ENCODE results near the gene TMEM161A.

TMEM161A gene

DNA sequence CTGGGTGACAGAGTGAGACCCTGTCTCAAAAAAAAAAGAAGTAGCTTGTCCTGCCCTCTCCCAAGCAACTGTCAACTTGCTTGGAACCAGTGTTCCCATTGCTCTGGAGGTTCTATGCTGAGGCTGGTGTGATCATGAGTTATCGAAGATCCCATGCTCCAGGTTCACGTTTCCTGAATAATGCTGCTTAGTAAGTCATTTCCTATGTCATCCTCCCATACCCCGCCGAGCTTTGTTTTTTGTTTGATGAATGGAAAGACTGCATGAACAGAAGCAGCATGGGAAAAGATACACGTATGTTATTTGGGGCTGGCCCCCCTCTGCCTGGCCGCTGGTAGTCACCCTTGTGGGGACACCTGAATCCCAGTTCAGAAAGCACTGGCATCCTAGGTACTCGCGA lies 63.2 kb downstream of the TMEM161A start:
- no peak overlapping the region for H3K4me3 ChIP-seq (ENCODE audit: low read depth, low read length)
- TF ChIP-seq, protein P1, sequence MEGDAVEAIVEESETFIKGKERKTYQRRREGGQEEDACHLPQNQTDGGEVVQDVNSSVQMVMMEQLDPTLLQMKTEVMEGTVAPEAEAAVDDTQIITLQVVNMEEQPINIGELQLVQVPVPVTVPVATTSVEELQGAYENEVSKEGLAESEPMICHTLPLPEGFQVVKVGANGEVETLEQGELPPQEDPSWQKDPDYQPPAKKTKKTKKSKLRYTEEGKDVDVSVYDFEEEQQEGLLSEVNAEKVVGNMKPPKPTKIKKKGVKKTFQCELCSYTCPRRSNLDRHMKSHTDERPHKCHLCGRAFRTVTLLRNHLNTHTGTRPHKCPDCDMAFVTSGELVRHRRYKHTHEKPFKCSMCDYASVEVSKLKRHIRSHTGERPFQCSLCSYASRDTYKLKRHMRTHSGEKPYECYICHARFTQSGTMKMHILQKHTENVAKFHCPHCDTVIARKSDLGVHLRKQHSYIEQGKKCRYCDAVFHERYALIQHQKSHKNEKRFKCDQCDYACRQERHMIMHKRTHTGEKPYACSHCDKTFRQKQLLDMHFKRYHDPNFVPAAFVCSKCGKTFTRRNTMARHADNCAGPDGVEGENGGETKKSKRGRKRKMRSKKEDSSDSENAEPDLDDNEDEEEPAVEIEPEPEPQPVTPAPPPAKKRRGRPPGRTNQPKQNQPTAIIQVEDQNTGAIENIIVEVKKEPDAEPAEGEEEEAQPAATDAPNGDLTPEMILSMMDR (conservative IDR thresholded peaks at IDR 0.05; ENCODE audit: low read depth, low read length): no peak
- no peak for DNase-seq (ENCODE audit: low read depth)

DNA sequence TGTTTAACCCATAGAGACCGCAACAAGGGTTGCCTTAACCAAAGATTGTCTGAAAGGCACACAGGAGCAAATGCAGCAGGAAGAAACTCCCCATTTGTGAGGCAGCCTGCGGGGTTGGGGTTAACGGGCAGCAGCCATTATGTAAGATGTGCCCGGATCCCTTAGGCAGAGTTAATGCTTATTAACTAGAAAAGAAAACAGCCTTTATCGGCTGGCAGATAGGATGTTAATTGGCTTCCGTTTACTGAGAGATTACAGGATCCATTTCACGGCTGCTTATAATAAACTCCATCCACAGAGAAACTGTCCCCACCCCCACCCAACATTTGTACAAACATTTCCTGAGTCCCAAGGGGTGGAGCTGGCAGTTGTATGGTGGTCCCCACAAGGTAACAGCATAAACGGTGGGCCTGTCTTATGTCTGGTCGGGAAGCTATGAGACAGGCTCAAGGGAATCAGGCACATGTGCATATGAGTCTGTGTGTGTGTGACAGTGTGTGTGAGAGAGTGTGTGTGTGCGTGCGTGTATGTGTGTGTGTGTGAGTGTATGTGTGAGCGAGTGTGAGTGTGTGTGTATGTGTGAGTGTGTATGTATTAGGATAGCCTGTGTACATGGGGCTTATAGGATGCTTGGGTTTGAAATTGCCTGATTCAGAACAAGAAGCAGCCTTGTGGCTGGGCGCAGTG lies 63.9 kb downstream of the TMEM161A start:
- TF ChIP-seq, protein P1 (conservative IDR thresholded peaks at IDR 0.05; ENCODE audit: low read depth, low read length): no peak
- no peak overlapping the region for H3K4me3 ChIP-seq (ENCODE audit: low read depth, low read length)
- DNase-seq (ENCODE audit: low read depth): no peak

DNA sequence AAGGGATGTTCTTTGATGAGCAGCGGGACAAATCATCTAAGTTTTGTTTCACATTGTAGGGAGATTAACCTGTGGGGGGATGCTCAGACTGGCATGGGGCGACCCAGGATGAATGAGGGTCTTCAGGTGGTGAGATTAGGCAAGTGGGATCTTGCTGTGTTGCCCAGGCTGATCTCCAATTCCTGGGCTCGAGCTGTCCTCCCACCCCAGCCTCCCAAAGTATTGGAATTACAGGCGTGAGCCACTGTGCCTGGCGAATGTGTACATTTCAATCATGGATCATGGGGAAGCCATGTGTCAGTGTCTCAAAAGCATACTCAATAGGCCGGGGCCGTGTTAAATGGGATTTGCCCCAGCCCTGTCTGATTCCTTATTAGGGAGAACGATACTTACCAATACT lies 66.4 kb downstream of the TMEM161A start:
- TF ChIP-seq, protein P1 (conservative IDR thresholded peaks at IDR 0.05; ENCODE audit: low read depth, low read length): no peak
- H3K4me3 ChIP-seq (ENCODE audit: low read depth, low read length): no peak overlapping the region
- no peak for DNase-seq (ENCODE audit: low read depth)
